SJCRH30 (cell line): Measurements from ENCODE around the gene SLC22A17. TPM values are rescaled to one million over a fixed set of nuclear protein-coding genes. Genes with fewer than 3 reads are reported as not detected.

Experiments used
- DNase-seq, 2 experiments: peaks; one replicate each; pipeline ENCODE4 v3.0.0-alpha.2; 2015 to 2020
- H3K27ac ChIP-seq: fragments of 250-450 bp; sonication (Bioruptor Pico); 2 replicates; pipeline ENCODE4 v1.5.1; 2020; ENCODE audit warnings: mild to moderate bottlenecking, moderate library complexity
- H3K27me3 ChIP-seq: fragments of 250-450 bp; sonication (Bioruptor Pico); 2 replicates; pipeline ENCODE4 v1.5.1; 2020; ENCODE audit warnings: mild to moderate bottlenecking, moderate library complexity
- H3K36me3 ChIP-seq: fragments of 250-450 bp; sonication (Bioruptor Pico); 2 replicates; pipeline ENCODE4 v1.5.1; 2020; ENCODE audit warnings: mild to moderate bottlenecking, moderate library complexity
- H3K4me1 ChIP-seq: fragments of 250-450 bp; sonication (Bioruptor Pico); 2 replicates; pipeline ENCODE4 v1.5.1; 2020; ENCODE audit warnings: mild to moderate bottlenecking, moderate library complexity
- H3K4me3 ChIP-seq: fragments of 250-450 bp; sonication (Bioruptor Pico); 2 replicates; pipeline ENCODE4 v1.5.1; 2020; ENCODE audit warnings: mild to moderate bottlenecking, moderate library complexity
- H3K9me3 ChIP-seq: fragments of 250-450 bp; sonication (Bioruptor Pico); replicated peaks from 2 replicates; pipeline ENCODE4 v1.5.1; 2020; ENCODE audit warnings: mild to moderate bottlenecking, moderate library complexity
- total RNA-seq: library from RNA; depleted of rRNA; stranded (reverse); fragments of >200 nt; shearing (Covaris generic); gene quantifications from 2 replicates; pipeline ENCODE4 v1.2.3, GENCODE V29; 2014

SLC22A17 gene
- total RNA-seq, 1 experiment from 2014 or later = 2.8 TPM

- H3K4me1 ChIP-seq = 0 out of 2 replicates have a peak, but pooled peaks cover 2% of the 10 kb centered on the region
- no peak for DNase-seq
- H3K27me3 ChIP-seq = no peaks in the 10 kb centered on the region
- H3K9me3 ChIP-seq = no peaks in the 10 kb centered on the region
- peaks cover 15% of the 10 kb centered on the region for H3K36me3 ChIP-seq
- no peak overlapping the region for H3K27ac ChIP-seq
- H3K4me3 ChIP-seq = no peak overlapping the region
Measured at GRCh38 chr14:23361320-23361719, 8.6 kb upstream of the SLC22A17 start.

GRCh38 chr14:23360496-23360895, 7.8 kb upstream of the SLC22A17 start:
- H3K36me3 ChIP-seq = peaks cover 15% of the 10 kb centered on the region
- H3K27me3 ChIP-seq = no peaks in the 10 kb centered on the region
- H3K27ac ChIP-seq = no peak overlapping the region
- no peaks in the 10 kb centered on the region for H3K9me3 ChIP-seq
- 0 out of 2 replicates have a peak, but pooled peaks cover 2% of the 10 kb centered on the region for H3K4me1 ChIP-seq
- no peak overlapping the region for H3K4me3 ChIP-seq
- DNase-seq = no peak

GRCh38 chr14:23359722-23360447, 7.2 kb upstream of the SLC22A17 start:
- no peak for DNase-seq
- H3K36me3 ChIP-seq = peaks cover 15% of the 10 kb centered on the region

GRCh38 chr14:23359167-23359626, 6.5 kb upstream of the SLC22A17 start:
- Histone ChIP-seq H3K4me1 (0 out of 2 replicates have a peak, but pooled peaks cover 2% of the 10 kb centered on the region), H3K27ac (no peak overlapping the region), H3K36me3 (peaks cover 15% of the 10 kb centered on the region), H3K9me3 (no peaks in the 10 kb centered on the region), H3K27me3 (no peaks in the 10 kb centered on the region), H3K4me3 (no peak overlapping the region)
- DNase-seq = no peak

More at GRCh38 chr14:23359722-23360447, 7.2 kb upstream of the SLC22A17 start:
- H3K4me3 ChIP-seq = no peak overlapping the region
- no peaks in the 10 kb centered on the region for H3K9me3 ChIP-seq
- no peaks in the 10 kb centered on the region for H3K27me3 ChIP-seq
- H3K4me1 ChIP-seq = 0 out of 2 replicates have a peak, but pooled peaks cover 2% of the 10 kb centered on the region
- no peak overlapping the region for H3K27ac ChIP-seq

- H3K27me3 ChIP-seq = no peaks in the 10 kb centered on the region
- no peaks in the 10 kb centered on the region for H3K4me1 ChIP-seq
- no peaks in the 10 kb centered on the region for H3K9me3 ChIP-seq
- no peak for DNase-seq
- H3K27ac ChIP-seq = no peak overlapping the region
- H3K4me3 ChIP-seq = no peak overlapping the region
- peaks cover 12% of the 10 kb centered on the region for H3K36me3 ChIP-seq
Measured at GRCh38 chr14:23358553-23359166, 6.0 kb upstream of the SLC22A17 start.

- Histone ChIP-seq H3K36me3 (peaks cover 9% of the 10 kb centered on the region), H3K27ac (no peak overlapping the region)
Measured at GRCh38 chr14:23358042-23358441, 5.4 kb upstream of the SLC22A17 start.

GRCh38 chr14:23357261-23357660, 4.6 kb upstream of the SLC22A17 start:
- no peaks in the 10 kb centered on the region for H3K27me3 ChIP-seq

More at GRCh38 chr14:23358042-23358441, 5.4 kb upstream of the SLC22A17 start:
- H3K27me3 ChIP-seq = no peaks in the 10 kb centered on the region
- DNase-seq = no peak
- H3K4me3 ChIP-seq = no peak overlapping the region
- H3K4me1 ChIP-seq = 0 out of 2 replicates have a peak, but pooled peaks cover under 1% of the 10 kb centered on the region
- H3K9me3 ChIP-seq = no peaks in the 10 kb centered on the region

GRCh38 chr14:23356662-23357061, 4.0 kb upstream of the SLC22A17 start:
- Histone ChIP-seq H3K4me1 (0 out of 2 replicates have a peak, but pooled peaks cover 3% of the 10 kb centered on the region), H3K4me3 (no peak overlapping the region), H3K27me3 (no peaks in the 10 kb centered on the region), H3K9me3 (no peaks in the 10 kb centered on the region), H3K27ac (no peak overlapping the region), H3K36me3 (peaks cover 7% of the 10 kb centered on the region)
- DNase-seq = no peak

More at GRCh38 chr14:23357261-23357660, 4.6 kb upstream of the SLC22A17 start:
- Histone ChIP-seq H3K36me3 (peaks cover 7% of the 10 kb centered on the region), H3K9me3 (no peaks in the 10 kb centered on the region), H3K4me3 (no peak overlapping the region), H3K27ac (no peak overlapping the region), H3K4me1 (0 out of 2 replicates have a peak, but pooled peaks cover 3% of the 10 kb centered on the region)
- DNase-seq = no peak

GRCh38 chr14:23355871-23356435, 3.3 kb upstream of the SLC22A17 start:
- Histone ChIP-seq H3K4me3 (no peak overlapping the region), H3K4me1 (0 out of 2 replicates have a peak, but pooled peaks cover 3% of the 10 kb centered on the region), H3K9me3 (no peaks in the 10 kb centered on the region), H3K27ac (no peak overlapping the region), H3K36me3 (peaks cover 2% of the 10 kb centered on the region), H3K27me3 (no peaks in the 10 kb centered on the region)
- DNase-seq = no peak

GRCh38 chr14:23354990-23355389, 2.3 kb upstream of the SLC22A17 start:
- no peaks in the 10 kb centered on the region for H3K27me3 ChIP-seq
- no peak for DNase-seq

GRCh38 chr14:23353433-23353780, 720 bp upstream of the SLC22A17 start:
- peak in 1 of 2 experiments; percentile 15 for DNase-seq
- Histone ChIP-seq H3K27me3 (no peaks in the 10 kb centered on the region), H3K36me3 (peaks cover 2% of the 10 kb centered on the region), H3K4me1 (0 out of 2 replicates have a peak, but pooled peaks cover 3% of the 10 kb centered on the region), H3K9me3 (no peaks in the 10 kb centered on the region), H3K4me3 (no peak overlapping the region; the same call in 1 of the 2 replicates), H3K27ac (no peak overlapping the region)

More at GRCh38 chr14:23354990-23355389, 2.3 kb upstream of the SLC22A17 start:
- H3K9me3 ChIP-seq = no peaks in the 10 kb centered on the region
- H3K4me1 ChIP-seq = 0 out of 2 replicates have a peak, but pooled peaks cover 3% of the 10 kb centered on the region
- no peak overlapping the region for H3K27ac ChIP-seq
- no peak overlapping the region for H3K4me3 ChIP-seq
- H3K36me3 ChIP-seq = peaks cover 2% of the 10 kb centered on the region

- DNase-seq = peak in 1 of 2 experiments; percentile 29
- Histone ChIP-seq H3K9me3 (no peaks in the 10 kb centered on the region), H3K4me3 (peak overlapping the region; percentile 58), H3K27me3 (no peaks in the 10 kb centered on the region), H3K36me3 (no peaks in the 10 kb centered on the region; the same call in 1 of the 2 replicates), H3K27ac (no peak overlapping the region), H3K4me1 (0 out of 2 replicates have a peak, but pooled peaks cover 3% of the 10 kb centered on the region)
Measured at GRCh38 chr14:23351681-23352505, 794 bp downstream of the SLC22A17 start.

GRCh38 chr14:23349156-23349845, 3.4 kb downstream of the SLC22A17 start:
- H3K9me3 ChIP-seq = no peaks in the 10 kb centered on the region
- H3K4me3 ChIP-seq = no peak overlapping the region
- H3K27me3 ChIP-seq = 0 out of 2 replicates have a peak, but pooled peaks cover 2% of the 10 kb centered on the region
- H3K36me3 ChIP-seq = no peaks in the 10 kb centered on the region
- H3K27ac ChIP-seq = no peak overlapping the region
- no peak for DNase-seq
- 0 out of 2 replicates have a peak, but pooled peaks cover 3% of the 10 kb centered on the region for H3K4me1 ChIP-seq
